ENCODE results near the gene RALBP1.

GRCh38 chr18:9468998-9469397, 6.3 kb upstream of the RALBP1 start:
- TF ChIP-seq CBX8 (IDR thresholded peaks at IDR 0.05; ENCODE audit: borderline replicate concordance, low read depth, low read length) (no peak), SIRT6 (IDR thresholded peaks at IDR 0.05; ENCODE audit: low read length) (no peak), CTCF (IDR thresholded peaks at IDR 0.05; ENCODE audit: control extremely low read depth in 1 of 3, insufficient read depth in 1 of 3, low read depth in 1 of 3, low read length in 3 of 3) (no peak), GTF2F1 (IDR thresholded peaks at IDR 0.05; ENCODE audit: borderline replicate concordance, low read depth, low read length) (no peak), EZH2 (IDR thresholded peaks at IDR 0.05; ENCODE audit: low read depth, low read length, severe bottlenecking) (no peak), CTBP2 (IDR thresholded peaks at IDR 0.05; ENCODE audit: borderline replicate concordance, insufficient read depth, insufficient read length, low read length) (no peak), JUND (IDR thresholded peaks at IDR 0.05; ENCODE audit: low read length) (no peak)

Data from H1 (cell line).